Activated naive CD4-positive, alpha-beta T cell treated with anti-CD3 and anti-CD28 coated beads, Interleukin-2, amount 10 ng/mL, durations not matched to agents 7 days and 5 days (primary cell): ENCODE measurements around the gene ULK4.

ENCODE experiments used
- CTCF ChIA-PET: fragments of 350-600 bp; sonication (Branson Sonifier 250); formaldehyde crosslinking; loops from one replicate; lab custom pipeline; 2021; ENCODE audit warnings: antibody characterized with exemption; lab: Charles Lee
- DNase-seq: peaks from one replicate; pipeline ENCODE4 v3.0.0-alpha.2; 2020
- H3K27ac Mint-ChIP-seq: one replicate; pipeline ENCODE4 v1.8.0; 2021; ENCODE audit warnings: mild to moderate bottlenecking, moderate library complexity, mixed read lengths
- H3K27me3 Mint-ChIP-seq: one replicate; pipeline ENCODE4 v1.8.0; 2021; ENCODE audit warnings: mild to moderate bottlenecking, mixed read lengths
- H3K36me3 Mint-ChIP-seq: one replicate; pipeline ENCODE4 v1.8.0; 2021; ENCODE audit warnings: mixed read lengths
- H3K4me1 Mint-ChIP-seq: one replicate; pipeline ENCODE4 v1.8.0; 2021; ENCODE audit warnings: mixed read lengths
- H3K4me3 Mint-ChIP-seq: one replicate; pipeline ENCODE4 v1.8.0; 2021; ENCODE audit warnings: mild to moderate bottlenecking, moderate library complexity, mixed read lengths
- H3K9me3 Mint-ChIP-seq: one replicate; pipeline ENCODE4 v1.8.0; 2021; ENCODE audit warnings: mixed read lengths

ULK4 gene

GRCh38 chr3:41223691-41224090, 738.2 kb downstream of the ULK4 start:
- H3K27ac Mint-ChIP-seq, result no peak overlapping the region
- no peaks in the 10 kb centered on the region for H3K9me3 Mint-ChIP-seq
- no peaks in the 10 kb centered on the region for H3K27me3 Mint-ChIP-seq
- no peak overlapping the region for H3K4me3 Mint-ChIP-seq
- CTCF ChIA-PET, result no interaction called here
- DNase-seq, result no peak
- peaks cover 44% of the 10 kb centered on the region for H3K36me3 Mint-ChIP-seq
- H3K4me1 Mint-ChIP-seq, result peaks cover 11% of the 10 kb centered on the region

GRCh38 chr3:41223078-41223477, 738.8 kb downstream of the ULK4 start:
- no peak for DNase-seq
- no peak overlapping the region for H3K27ac Mint-ChIP-seq
- H3K4me1 Mint-ChIP-seq, result peaks cover 11% of the 10 kb centered on the region
- CTCF ChIA-PET, result no interaction called here
- peaks cover 38% of the 10 kb centered on the region for H3K36me3 Mint-ChIP-seq
- no peaks in the 10 kb centered on the region for H3K27me3 Mint-ChIP-seq
- H3K9me3 Mint-ChIP-seq, result no peaks in the 10 kb centered on the region
- H3K4me3 Mint-ChIP-seq, result no peak overlapping the region

- no peak for DNase-seq
- CTCF ChIA-PET, result no interaction called here
- no peak overlapping the region for H3K4me3 Mint-ChIP-seq
- H3K4me1 Mint-ChIP-seq, result peaks cover 14% of the 10 kb centered on the region
- H3K27ac Mint-ChIP-seq, result no peak overlapping the region
- H3K27me3 Mint-ChIP-seq, result no peaks in the 10 kb centered on the region
- no peaks in the 10 kb centered on the region for H3K9me3 Mint-ChIP-seq
- H3K36me3 Mint-ChIP-seq, result peaks cover 33% of the 10 kb centered on the region
Measured at GRCh38 chr3:41222501-41222900, 739.4 kb downstream of the ULK4 start.

DNA sequence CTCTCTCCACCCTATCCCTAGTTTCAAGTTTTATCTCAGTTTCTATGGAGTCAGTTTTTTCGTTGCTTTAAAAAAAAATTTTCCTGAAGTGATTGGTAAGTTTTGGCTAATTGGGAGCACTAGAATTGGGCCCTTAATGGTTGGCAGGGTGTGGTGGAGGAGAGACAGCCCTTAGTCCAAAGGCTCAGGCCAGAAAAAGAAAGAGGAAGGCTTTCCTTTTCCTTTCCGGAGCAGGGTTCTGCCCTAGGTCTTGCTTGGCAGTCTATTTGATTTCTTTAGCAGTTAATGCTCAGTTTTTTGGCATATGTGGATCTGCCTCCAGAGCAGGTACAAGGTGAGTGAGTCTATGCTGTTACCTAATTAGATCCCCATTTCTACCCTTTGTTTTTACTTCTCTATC, 739.9 kb downstream of the ULK4 start:
- no peaks in the 10 kb centered on the region for H3K9me3 Mint-ChIP-seq
- no peak overlapping the region for H3K4me3 Mint-ChIP-seq
- DNase-seq, result no peak
- no peaks in the 10 kb centered on the region for H3K27me3 Mint-ChIP-seq
- CTCF ChIA-PET, result no interaction called here
- H3K36me3 Mint-ChIP-seq, result peaks cover 30% of the 10 kb centered on the region
- no peak overlapping the region for H3K27ac Mint-ChIP-seq
- H3K4me1 Mint-ChIP-seq, result peaks cover 15% of the 10 kb centered on the region

GRCh38 chr3:41220906-41221677, 740.8 kb downstream of the ULK4 start:
- Mint-ChIP-seq H3K27ac (no peak overlapping the region), H3K4me1 (peaks cover 19% of the 10 kb centered on the region), H3K36me3 (peaks cover 24% of the 10 kb centered on the region), H3K9me3 (no peaks in the 10 kb centered on the region), H3K27me3 (no peaks in the 10 kb centered on the region), H3K4me3 (no peak overlapping the region)
- DNase-seq, result no peak
- CTCF ChIA-PET, result no interaction called here

- H3K36me3 Mint-ChIP-seq, result peaks cover 19% of the 10 kb centered on the region
- H3K27me3 Mint-ChIP-seq, result no peaks in the 10 kb centered on the region
- H3K27ac Mint-ChIP-seq, result no peak overlapping the region
- CTCF ChIA-PET, result no interaction called here
- H3K4me1 Mint-ChIP-seq, result peaks cover 22% of the 10 kb centered on the region
- DNase-seq, result no peak
- H3K9me3 Mint-ChIP-seq, result no peaks in the 10 kb centered on the region
- no peak overlapping the region for H3K4me3 Mint-ChIP-seq
Measured at GRCh38 chr3:41219424-41219823, 742.5 kb downstream of the ULK4 start.

DNA sequence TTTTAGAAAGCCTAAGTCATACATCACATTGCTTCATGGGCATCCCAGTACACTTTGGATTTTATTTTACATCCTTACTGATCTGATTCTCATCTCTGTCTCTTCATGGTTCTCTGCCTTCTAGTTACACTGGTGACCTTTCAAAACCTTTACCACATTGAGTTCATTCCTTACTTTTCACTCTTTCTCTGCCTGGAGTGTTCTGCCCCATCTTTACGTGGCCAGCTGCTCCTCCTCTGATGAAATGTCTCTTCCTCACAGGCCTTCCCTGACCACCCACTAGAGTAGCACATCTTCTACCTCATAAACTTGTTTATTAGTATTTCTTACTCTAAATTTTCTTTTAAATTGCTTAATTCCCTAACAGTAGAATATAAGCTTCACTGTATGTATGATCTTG, 744.9 kb downstream of the ULK4 start:
- DNase-seq, result no peak
- no peak overlapping the region for H3K4me3 Mint-ChIP-seq
- H3K9me3 Mint-ChIP-seq, result no peaks in the 10 kb centered on the region
- peaks cover 23% of the 10 kb centered on the region for H3K4me1 Mint-ChIP-seq
- H3K27ac Mint-ChIP-seq, result no peak overlapping the region
- CTCF ChIA-PET, result no interaction called here
- H3K27me3 Mint-ChIP-seq, result no peaks in the 10 kb centered on the region
- peaks cover 17% of the 10 kb centered on the region for H3K36me3 Mint-ChIP-seq

DNA sequence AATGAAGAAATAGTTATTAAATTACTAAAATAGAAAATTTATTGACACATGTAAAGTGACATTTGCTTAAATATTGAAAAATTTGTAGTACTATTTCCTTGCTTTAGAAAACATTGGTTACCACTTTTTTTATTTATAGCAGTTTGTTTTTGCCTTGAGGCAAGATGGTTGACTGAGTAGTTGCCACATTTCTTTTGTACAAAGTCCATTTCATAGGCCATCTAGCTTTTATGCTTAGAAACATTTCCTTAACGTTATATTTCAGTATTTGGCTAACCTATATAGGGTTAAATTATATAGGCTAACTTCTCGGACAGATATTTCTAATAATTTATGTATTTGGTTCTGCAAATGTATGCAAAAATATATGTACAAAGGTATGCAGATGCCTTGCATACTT, 745.5 kb downstream of the ULK4 start:
- H3K4me1 Mint-ChIP-seq, result peaks cover 19% of the 10 kb centered on the region
- no peak overlapping the region for H3K4me3 Mint-ChIP-seq
- H3K27ac Mint-ChIP-seq, result no peak overlapping the region
- peaks cover 19% of the 10 kb centered on the region for H3K36me3 Mint-ChIP-seq
- DNase-seq, result no peak
- H3K27me3 Mint-ChIP-seq, result no peaks in the 10 kb centered on the region
- H3K9me3 Mint-ChIP-seq, result no peaks in the 10 kb centered on the region
- CTCF ChIA-PET, result no interaction called here

GRCh38 chr3:41213588-41213987, 748.3 kb downstream of the ULK4 start:
- no peak overlapping the region for H3K27ac Mint-ChIP-seq
- peaks cover 20% of the 10 kb centered on the region for H3K4me1 Mint-ChIP-seq
- DNase-seq, result no peak
- CTCF ChIA-PET, result interaction anchor here (0.5 kb wide), 1 partner anchor 689 kb away, joined by 3 read pairs; no protein-coding TSS in a partner anchor
- H3K4me3 Mint-ChIP-seq, result no peak overlapping the region
- no peaks in the 10 kb centered on the region for H3K27me3 Mint-ChIP-seq
- no peaks in the 10 kb centered on the region for H3K9me3 Mint-ChIP-seq
- peaks cover 26% of the 10 kb centered on the region for H3K36me3 Mint-ChIP-seq

GRCh38 chr3:41212088-41212487, 749.8 kb downstream of the ULK4 start:
- no peak overlapping the region for H3K4me3 Mint-ChIP-seq

DNA sequence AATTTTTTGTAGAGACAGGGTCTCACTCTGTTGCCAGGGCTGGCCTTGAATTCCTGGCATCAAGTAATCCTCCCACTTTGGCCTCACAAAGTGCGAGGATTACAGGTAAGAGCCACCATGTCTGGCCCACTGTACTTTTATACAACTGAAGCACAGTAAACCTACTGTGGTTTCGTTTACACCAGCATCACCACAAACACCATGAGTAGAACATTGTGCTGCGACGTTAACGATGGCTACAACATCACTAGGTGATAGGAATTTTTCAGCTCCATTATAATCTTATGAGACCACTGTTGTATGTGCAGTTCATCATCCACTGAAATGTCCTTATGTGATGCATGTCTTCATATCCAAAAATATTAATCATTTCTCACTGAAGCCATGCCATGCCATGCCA, 750.9 kb downstream of the ULK4 start:
- H3K27me3 Mint-ChIP-seq, result no peaks in the 10 kb centered on the region
- DNase-seq, result no peak
- peaks cover 27% of the 10 kb centered on the region for H3K36me3 Mint-ChIP-seq
- no peaks in the 10 kb centered on the region for H3K9me3 Mint-ChIP-seq
- CTCF ChIA-PET, result no interaction called here
- H3K4me3 Mint-ChIP-seq, result no peak overlapping the region
- peaks cover 29% of the 10 kb centered on the region for H3K4me1 Mint-ChIP-seq
- H3K27ac Mint-ChIP-seq, result no peak overlapping the region

More at GRCh38 chr3:41212088-41212487, 749.8 kb downstream of the ULK4 start:
- H3K4me1 Mint-ChIP-seq, result peaks cover 30% of the 10 kb centered on the region
- CTCF ChIA-PET, result interaction anchor here (0.6 kb wide), 1 partner anchor 411 kb away, joined by 3 read pairs; no protein-coding TSS in a partner anchor
- H3K36me3 Mint-ChIP-seq, result peaks cover 30% of the 10 kb centered on the region
- no peak for DNase-seq
- no peaks in the 10 kb centered on the region for H3K9me3 Mint-ChIP-seq
- no peaks in the 10 kb centered on the region for H3K27me3 Mint-ChIP-seq
- no peak overlapping the region for H3K27ac Mint-ChIP-seq

DNA sequence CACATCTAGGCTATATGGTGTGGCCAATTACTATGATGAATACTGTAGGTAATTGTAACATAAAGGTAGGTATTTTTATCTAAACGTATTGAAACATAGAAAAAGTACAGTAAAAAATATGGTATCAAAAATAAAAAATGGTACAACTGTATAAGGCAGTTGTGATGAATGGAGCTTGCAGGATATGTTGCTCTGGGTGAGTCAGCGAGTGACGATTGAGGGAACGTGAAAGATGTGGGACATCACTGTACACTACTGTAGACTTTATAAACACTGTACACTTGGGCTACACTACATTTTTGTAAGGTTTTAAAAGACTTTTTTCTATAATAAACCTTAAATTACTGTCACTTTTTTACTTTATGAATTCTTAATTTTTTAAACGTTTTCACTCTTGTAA, 752.3 kb downstream of the ULK4 start:
- CTCF ChIA-PET, result no interaction called here
- H3K4me1 Mint-ChIP-seq, result peaks cover 31% of the 10 kb centered on the region
- no peak overlapping the region for H3K27ac Mint-ChIP-seq
- peaks cover 24% of the 10 kb centered on the region for H3K36me3 Mint-ChIP-seq
- H3K4me3 Mint-ChIP-seq, result no peak overlapping the region
- H3K27me3 Mint-ChIP-seq, result no peaks in the 10 kb centered on the region
- H3K9me3 Mint-ChIP-seq, result no peaks in the 10 kb centered on the region
- no peak for DNase-seq

DNA sequence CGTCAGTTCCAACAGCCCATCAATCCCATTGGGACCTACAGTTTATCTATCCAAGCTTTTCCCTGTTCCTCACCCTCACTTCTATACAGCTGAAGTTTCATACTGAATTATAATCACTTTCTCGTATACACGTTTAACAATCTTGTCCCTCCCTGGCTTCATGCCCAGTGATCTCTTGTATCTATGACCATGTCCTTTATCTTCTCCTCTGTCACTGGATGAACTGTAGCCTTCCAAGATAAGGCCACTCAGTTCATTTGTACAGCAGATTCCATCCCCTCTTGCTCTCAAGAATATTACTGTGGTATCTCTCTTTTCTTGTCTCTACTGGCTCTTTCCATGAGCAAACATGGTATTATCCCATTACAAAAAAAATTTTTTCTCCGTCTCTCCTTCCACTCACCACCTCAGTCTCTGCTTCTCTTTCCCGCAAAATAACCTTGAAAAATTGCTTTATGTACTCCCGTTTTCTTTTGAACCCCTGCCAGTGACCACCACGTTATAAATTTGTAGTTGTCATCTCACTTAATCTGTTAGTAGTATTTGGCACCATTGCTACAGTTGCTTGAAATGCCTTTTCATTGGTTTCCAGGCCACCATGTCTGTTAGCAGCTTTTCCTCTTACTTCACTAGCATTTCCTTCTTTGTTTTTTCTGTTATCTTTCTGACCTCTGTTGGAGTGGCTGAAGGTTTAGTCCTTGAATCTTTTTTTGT, 753.2 kb downstream of the ULK4 start:
- Mint-ChIP-seq H3K36me3 (peaks cover 24% of the 10 kb centered on the region), H3K9me3 (no peaks in the 10 kb centered on the region), H3K27me3 (no peaks in the 10 kb centered on the region), H3K4me1 (peaks cover 38% of the 10 kb centered on the region), H3K4me3 (no peak overlapping the region), H3K27ac (no peak overlapping the region)
- CTCF ChIA-PET, result no interaction called here
- no peak for DNase-seq

GRCh38 chr3:41207355-41207754, 754.5 kb downstream of the ULK4 start:
- no peak for DNase-seq
- CTCF ChIA-PET, result no interaction called here
- Mint-ChIP-seq H3K27ac (no peak overlapping the region), H3K9me3 (no peaks in the 10 kb centered on the region), H3K27me3 (no peaks in the 10 kb centered on the region), H3K36me3 (peaks cover 24% of the 10 kb centered on the region), H3K4me3 (no peak overlapping the region), H3K4me1 (peaks cover 50% of the 10 kb centered on the region)

DNA sequence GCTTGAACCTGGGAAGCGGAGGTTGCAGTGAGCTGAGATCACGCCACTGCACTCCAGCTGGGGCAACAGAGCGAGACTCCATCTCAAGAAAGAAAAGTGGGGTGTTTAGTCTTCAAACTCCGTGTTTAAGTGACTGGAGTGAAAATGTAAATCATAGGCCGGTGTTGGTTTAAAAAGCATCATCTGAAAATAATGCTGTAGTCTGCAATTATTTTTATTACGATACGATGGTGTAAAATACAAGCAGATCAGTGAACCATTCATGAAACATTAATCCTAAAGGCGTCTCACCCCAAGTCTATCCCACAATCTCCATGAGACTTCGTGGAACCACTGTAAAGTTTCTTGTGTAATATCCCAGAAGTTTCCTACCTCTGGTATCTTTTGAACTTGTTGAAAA, 756.3 kb downstream of the ULK4 start:
- no peak for DNase-seq
- CTCF ChIA-PET, result no interaction called here
- H3K27ac Mint-ChIP-seq, result no peak overlapping the region
- no peaks in the 10 kb centered on the region for H3K27me3 Mint-ChIP-seq
- no peak overlapping the region for H3K4me3 Mint-ChIP-seq
- peaks cover 20% of the 10 kb centered on the region for H3K36me3 Mint-ChIP-seq
- no peaks in the 10 kb centered on the region for H3K9me3 Mint-ChIP-seq
- peaks cover 65% of the 10 kb centered on the region for H3K4me1 Mint-ChIP-seq
